Epithelial cell of umbilical artery (primary cell): ENCODE results near the gene GTPBP6. TPM values are rescaled to one million over a fixed set of nuclear protein-coding genes. Genes with fewer than 3 reads are reported as not detected.

Source experiments
- total RNA-seq: library from RNA; depleted of rRNA; stranded (reverse); fragments of >200 nt; gene quantifications from 2 replicates; pipeline ENCODE4 v1.2.3, GENCODE V29; 2014

GTPBP6 gene, protein sequence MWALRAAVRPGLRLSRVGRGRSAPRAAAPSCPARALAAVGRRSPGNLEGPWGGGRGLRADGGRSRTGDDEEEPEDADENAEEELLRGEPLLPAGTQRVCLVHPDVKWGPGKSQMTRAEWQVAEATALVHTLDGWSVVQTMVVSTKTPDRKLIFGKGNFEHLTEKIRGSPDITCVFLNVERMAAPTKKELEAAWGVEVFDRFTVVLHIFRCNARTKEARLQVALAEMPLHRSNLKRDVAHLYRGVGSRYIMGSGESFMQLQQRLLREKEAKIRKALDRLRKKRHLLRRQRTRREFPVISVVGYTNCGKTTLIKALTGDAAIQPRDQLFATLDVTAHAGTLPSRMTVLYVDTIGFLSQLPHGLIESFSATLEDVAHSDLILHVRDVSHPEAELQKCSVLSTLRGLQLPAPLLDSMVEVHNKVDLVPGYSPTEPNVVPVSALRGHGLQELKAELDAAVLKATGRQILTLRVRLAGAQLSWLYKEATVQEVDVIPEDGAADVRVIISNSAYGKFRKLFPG
- total RNA-seq: 36.5 and 49.7 TPM in 2 replicates

DNA sequence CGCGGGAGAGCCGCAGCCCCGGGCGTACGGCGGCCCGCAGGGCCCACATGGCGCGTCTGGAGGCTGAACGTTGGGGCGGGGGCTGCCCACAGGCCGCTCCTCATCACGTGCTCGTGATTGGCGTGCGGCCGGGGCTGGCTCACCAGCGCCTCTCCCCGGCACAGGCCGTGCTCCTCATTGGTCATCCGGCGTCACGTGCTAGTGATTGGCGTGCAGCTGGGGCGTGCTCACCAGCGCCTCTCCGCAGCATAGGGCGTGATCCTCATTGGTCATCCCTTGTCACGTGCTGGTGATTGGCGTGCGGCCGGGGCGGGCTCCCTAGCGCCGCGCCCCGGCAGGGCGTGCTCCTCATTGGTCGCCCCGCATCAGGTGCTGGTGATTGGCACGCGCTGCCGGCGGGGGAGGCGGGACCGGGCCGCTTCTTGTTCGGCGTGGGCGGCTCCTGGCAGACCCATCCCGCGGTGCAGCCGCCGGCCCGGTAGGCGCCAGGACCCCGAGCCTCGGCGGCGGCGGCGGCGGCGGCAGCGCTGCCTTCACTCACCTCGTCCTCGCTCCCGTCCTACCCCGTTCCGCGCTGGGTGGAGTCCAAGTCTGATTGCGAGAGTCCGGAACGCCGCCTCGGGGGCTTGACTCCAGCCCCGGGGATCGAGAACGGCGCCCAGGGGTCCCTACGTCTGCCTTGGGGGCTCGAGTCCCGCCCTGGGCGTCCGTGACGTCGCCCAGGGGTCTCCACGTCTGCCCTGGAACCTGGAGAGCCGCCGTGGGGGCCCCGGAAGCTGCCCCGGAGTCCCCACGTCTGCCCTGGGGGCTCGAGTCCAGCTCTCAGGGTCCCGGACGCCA is at the start of gene GTPBP6:
GTPBP6 (minus strand) TSS at position 58 of the 840 bp plus-strand sequence; CDS start at position 49, 9 bp downstream.

GRCh38 chrX:281166-281999 is 37.2 kb downstream of the GTPBP6 start, which contains the start of gene PLCXD1:
TSS of gene PLCXD1 (plus strand) at chrX:281381. CDS start at chrX:284188, 2,807 bp downstream.

Other genes with a start within 250 kb of the GTPBP6 start
- gene PLCXD1, start 37.4 kb downstream of the GTPBP6 start, total RNA-seq: 8.8 and 9.6 TPM in 2 replicates
- 18.5 and 23.4 TPM in 2 replicates for gene PPP2R3B, start 68.1 kb upstream of the GTPBP6 start, total RNA-seq